CD8-positive, alpha-beta memory T cell (primary cell): ENCODE results near the gene MAML1. TPM values are rescaled to one million over a fixed set of nuclear protein-coding genes. Genes with fewer than 3 reads are reported as not detected.

Source experiments
- CTCF ChIA-PET: fragments of 350-600 bp; sonication (Branson Sonifier 250); formaldehyde crosslinking; loops from one replicate; lab custom pipeline; 2021; ENCODE audit warnings: antibody characterized with exemption; lab: Charles Lee
- POLR2A ChIA-PET: fragments of 350-600 bp; sonication (Branson Sonifier 250); formaldehyde crosslinking; loops from one replicate; lab custom pipeline; 2021; ENCODE audit warnings: antibody characterized with exemption; lab: Charles Lee
- DNase-seq, 5 donors: peaks; one replicate each; pipeline versions ENCODE4 v3.0.0 to v3.0.0-alpha.2; 2020 to 2022; ENCODE audit warnings: mixed read lengths in 1 of 5
- H3K27ac ChIP-seq: one replicate; pipeline ENCODE4 v1.7.0; 2013; ENCODE audit warnings: low read depth, mild to moderate bottlenecking, low read length, moderate library complexity
- H3K27me3 ChIP-seq: 2 replicates; pipeline ENCODE4 v1.7.0; 2013; ENCODE audit warnings: low read length, mild to moderate bottlenecking; ENCODE audit not compliant: insufficient read depth, poor library complexity, severe bottlenecking
- H3K36me3 ChIP-seq: 2 replicates; pipeline ENCODE4 v1.7.0; 2013; ENCODE audit warnings: mild to moderate bottlenecking, low read length, moderate library complexity; ENCODE audit not compliant: insufficient read depth
- H3K4me1 ChIP-seq: 2 replicates; pipeline ENCODE4 v1.7.0; 2013; ENCODE audit warnings: mild to moderate bottlenecking, low read length, moderate library complexity; ENCODE audit not compliant: insufficient read depth
- H3K4me3 ChIP-seq: 2 replicates; pipeline ENCODE4 v1.7.0; 2013; ENCODE audit warnings: mild to moderate bottlenecking, low read length
- H3K9me3 ChIP-seq: 2 replicates; pipeline ENCODE4 v1.7.0; 2013; ENCODE audit warnings: mild to moderate bottlenecking, low read length
- H3K27ac Mint-ChIP-seq, 8 donors: one replicate each; pipeline ENCODE4 v1.8.0; 2020 to 2021; ENCODE audit warnings: mixed read lengths in 8 of 8, mild to moderate bottlenecking in 6 of 8, inconsistent platforms in 3 of 8, moderate library complexity in 3 of 8
- H3K27me3 Mint-ChIP-seq, 2 donors: one replicate each; pipeline ENCODE4 v1.8.0; 2020 to 2021; ENCODE audit warnings: mixed read lengths in 2 of 2, mild to moderate bottlenecking in 1 of 2, moderate library complexity in 1 of 2
- H3K36me3 Mint-ChIP-seq, 3 donors: one replicate each; pipeline ENCODE4 v1.8.0; 2020 to 2021; ENCODE audit warnings: mixed read lengths in 3 of 3, inconsistent platforms in 1 of 3, mild to moderate bottlenecking in 1 of 3
- H3K4me1 Mint-ChIP-seq, 3 donors: one replicate each; pipeline ENCODE4 v1.8.0; 2020 to 2021; ENCODE audit warnings: mixed read lengths in 3 of 3, inconsistent platforms in 1 of 3, mild to moderate bottlenecking in 1 of 3
- H3K4me3 Mint-ChIP-seq, 7 donors: one replicate each; pipeline ENCODE4 v1.8.0; 2020 to 2021; ENCODE audit warnings: mixed read lengths in 7 of 7, mild to moderate bottlenecking in 6 of 7, moderate library complexity in 4 of 7, inconsistent platforms in 2 of 7
- H3K9me3 Mint-ChIP-seq, 5 donors: one replicate each; pipeline ENCODE4 v1.8.0; 2020 to 2022; ENCODE audit warnings: mixed read lengths in 5 of 5, mild to moderate bottlenecking in 3 of 5, moderate library complexity in 2 of 5, inconsistent platforms in 1 of 5
- polyA plus RNA-seq: library from polyadenylated mRNA; unstranded; fragments of 300-500 nt; fragmentation: Illumina TruSeq; gene quantifications from one replicate; pipeline ENCODE4 v1.2.3, GENCODE V29; 2021
- total RNA-seq, 2 experiments: library from RNA; stranded (reverse); gene quantifications; one replicate each; pipeline ENCODE4 v1.2.3, GENCODE V29; 2021

MAML1 gene
- total and polyA plus RNA-seq, 3 experiments from 2014 or later, result 9.1 to 30.9 (median 30.4) TPM

DNA sequence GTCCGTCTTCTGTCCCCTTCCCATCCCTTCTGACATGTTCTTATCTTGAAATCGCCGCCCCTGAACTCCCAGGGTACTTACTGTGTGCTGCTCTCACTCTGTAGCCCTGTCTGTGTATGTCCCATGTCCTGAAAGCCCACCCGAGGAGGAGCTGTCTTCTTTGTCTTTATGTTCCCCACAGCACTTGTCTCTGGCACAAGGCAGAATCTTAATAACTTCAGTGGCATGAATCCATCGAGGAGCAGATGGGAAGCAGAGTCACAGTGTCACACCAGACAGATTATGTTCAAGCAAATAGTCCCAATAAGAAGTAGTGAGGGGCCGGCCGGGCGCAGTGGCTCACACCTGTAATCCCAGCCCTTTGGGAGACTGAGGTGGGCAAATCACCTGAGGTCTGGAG, 31.4 kb downstream of the MAML1 start:
- H3K4me3 ChIP-seq, result no peak overlapping the region
- no peaks in the 10 kb centered on the region for H3K9me3 ChIP-seq
- ChIA-PET POLR2A (no interaction called here), CTCF (interaction anchor here (1.5 to 6.7 kb wide), 9 partner anchors 8 to 144 kb away, joined by 6 to 61 read pairs (median 9); partner anchors contain the start of genes CBY3, LTC4S and TBC1D9B)
- H3K27me3 ChIP-seq, result no peaks in the 10 kb centered on the region
- H3K4me1 ChIP-seq, result peaks cover 30% of the 10 kb centered on the region
- Mint-ChIP-seq H3K36me3 (peaks cover 0 to 48% (median under 1%) of the 10 kb centered on the region in 3 donors), H3K27ac (peak overlapping the region in 2 of 8 donors; percentile 32 to 59), H3K27me3 (no peaks in the 10 kb centered on the region), H3K9me3 (no peaks in the 10 kb centered on the region), H3K4me1 (peaks cover 36 to 69% (median 46%) of the 10 kb centered on the region in 3 donors), H3K4me3 (no peak overlapping the region)
- H3K27ac ChIP-seq, result no peak overlapping the region
- H3K36me3 ChIP-seq, result peaks cover 29% of the 10 kb centered on the region
- no peak for DNase-seq

DNA sequence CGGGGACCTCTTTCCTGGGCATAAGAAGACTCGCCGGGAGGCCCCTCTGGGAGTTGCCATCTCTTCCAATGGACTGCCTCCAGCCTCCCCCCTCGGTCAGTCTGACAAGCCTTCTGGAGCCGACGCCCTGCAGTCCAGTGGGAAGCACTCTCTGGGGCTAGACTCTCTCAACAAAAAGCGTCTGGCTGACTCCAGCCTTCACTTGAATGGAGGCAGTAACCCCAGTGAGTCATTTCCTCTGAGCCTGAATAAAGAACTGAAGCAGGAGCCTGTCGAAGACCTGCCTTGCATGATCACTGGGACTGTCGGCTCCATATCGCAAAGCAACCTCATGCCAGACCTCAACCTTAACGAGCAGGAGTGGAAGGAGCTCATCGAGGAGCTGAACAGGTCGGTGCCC, 32.8 kb downstream of the MAML1 start:
- H3K27me3 ChIP-seq, result no peaks in the 10 kb centered on the region
- DNase-seq, result no peak
- H3K4me3 ChIP-seq, result no peak overlapping the region
- peaks cover 40% of the 10 kb centered on the region for H3K36me3 ChIP-seq
- peaks cover 25% of the 10 kb centered on the region for H3K4me1 ChIP-seq
- Mint-ChIP-seq H3K36me3 (peaks cover 0 to 58% (median 4%) of the 10 kb centered on the region in 3 donors), H3K27ac (no peak overlapping the region), H3K27me3 (no peaks in the 10 kb centered on the region), H3K4me1 (peaks cover 23 to 56% (median 33%) of the 10 kb centered on the region in 3 donors), H3K9me3 (no peaks in the 10 kb centered on the region), H3K4me3 (no peak overlapping the region)
- POLR2A ChIA-PET, result no interaction called here
- CTCF ChIA-PET, result interaction anchor here (0.9 to 6.7 kb wide), 4 partner anchors 12 to 103 kb away, joined by 4 to 61 read pairs (median 9); partner anchors contain the start of gene LTC4S
- H3K9me3 ChIP-seq, result no peaks in the 10 kb centered on the region
- H3K27ac ChIP-seq, result no peak overlapping the region

DNA sequence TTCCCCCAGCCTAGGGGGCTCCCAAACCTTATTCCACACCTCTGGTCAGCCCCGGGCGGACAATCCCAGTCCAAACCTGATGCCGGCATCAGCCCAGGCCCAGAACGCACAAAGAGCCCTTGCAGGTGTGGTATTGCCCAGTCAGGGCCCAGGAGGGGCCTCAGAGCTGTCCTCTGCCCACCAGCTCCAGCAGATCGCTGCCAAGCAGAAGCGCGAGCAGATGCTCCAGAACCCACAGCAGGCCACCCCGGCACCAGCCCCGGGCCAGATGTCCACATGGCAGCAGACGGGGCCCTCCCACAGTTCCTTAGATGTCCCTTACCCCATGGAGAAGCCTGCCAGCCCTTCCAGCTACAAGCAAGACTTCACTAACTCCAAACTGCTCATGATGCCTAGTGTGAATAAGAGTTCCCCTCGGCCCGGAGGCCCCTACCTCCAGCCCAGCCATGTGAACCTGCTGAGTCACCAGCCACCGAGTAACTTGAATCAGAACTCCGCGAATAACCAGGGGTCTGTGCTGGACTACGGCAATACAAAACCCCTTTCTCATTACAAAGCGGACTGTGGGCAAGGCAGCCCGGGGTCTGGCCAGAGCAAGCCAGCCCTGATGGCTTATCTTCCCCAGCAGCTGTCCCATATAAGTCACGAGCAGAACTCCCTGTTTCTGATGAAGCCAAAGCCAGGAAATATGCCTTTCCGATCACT, 33.6 kb downstream of the MAML1 start:
- Histone ChIP-seq H3K4me3 (no peak overlapping the region), H3K36me3 (peaks cover 48% of the 10 kb centered on the region), H3K27me3 (no peaks in the 10 kb centered on the region), H3K4me1 (peaks cover 25% of the 10 kb centered on the region), H3K27ac (no peak overlapping the region), H3K9me3 (no peaks in the 10 kb centered on the region)
- Mint-ChIP-seq H3K36me3 (peaks cover 0 to 66% (median 10%) of the 10 kb centered on the region in 3 donors), H3K9me3 (no peaks in the 10 kb centered on the region), H3K4me3 (no peak overlapping the region), H3K27me3 (no peaks in the 10 kb centered on the region), H3K27ac (peak overlapping the region in 3 of 8 donors; percentile 17 to 64 (median 60)), H3K4me1 (peaks cover 20 to 52% (median 29%) of the 10 kb centered on the region in 3 donors)
- POLR2A ChIA-PET, result no interaction called here
- no peak for DNase-seq
- CTCF ChIA-PET, result interaction anchor here (0.9 to 6.7 kb wide), 4 partner anchors 11 to 102 kb away, joined by 4 to 61 read pairs (median 4); partner anchors contain the start of gene LTC4S

DNA sequence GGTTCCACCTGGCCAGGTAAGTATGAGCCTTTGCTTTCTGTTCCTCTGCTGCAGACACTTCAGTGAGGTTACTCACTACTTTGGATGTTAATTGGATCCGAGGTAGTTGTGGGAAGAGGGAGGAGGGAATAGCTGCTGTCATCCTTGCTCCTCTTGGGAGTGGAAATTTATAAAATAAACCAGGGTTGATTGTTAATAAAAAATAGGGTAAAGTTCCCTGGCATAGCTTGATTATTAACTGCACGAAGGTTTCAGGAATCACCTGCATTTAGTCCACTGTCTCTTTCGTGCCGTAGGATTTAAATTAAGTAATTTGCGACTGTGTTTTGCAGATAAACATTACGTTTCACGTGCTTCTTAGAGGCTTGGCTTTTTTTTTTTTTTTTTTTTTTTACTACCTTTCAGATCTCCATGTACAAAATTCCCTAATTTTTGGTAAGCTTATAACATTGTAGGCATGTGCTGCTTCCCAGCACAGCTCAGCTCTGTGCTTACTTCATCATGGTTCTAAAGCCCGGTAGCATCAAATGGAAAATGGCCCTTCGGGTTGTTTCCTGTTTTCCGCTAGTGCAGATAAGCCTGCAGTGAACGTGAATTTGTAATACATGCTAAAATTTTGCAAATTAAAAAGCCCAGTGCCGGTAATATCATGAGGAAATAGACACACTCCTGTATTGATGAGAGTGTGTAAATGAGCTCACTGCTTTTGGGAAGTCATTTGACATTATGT, 34.3 kb downstream of the MAML1 start:
- Mint-ChIP-seq H3K27ac (no peak overlapping the region), H3K9me3 (no peaks in the 10 kb centered on the region), H3K27me3 (no peaks in the 10 kb centered on the region), H3K4me3 (no peak overlapping the region), H3K36me3 (peaks cover 0 to 73% (median 13%) of the 10 kb centered on the region in 3 donors), H3K4me1 (peaks cover 15 to 47% (median 24%) of the 10 kb centered on the region in 3 donors)
- no peaks in the 10 kb centered on the region for H3K27me3 ChIP-seq
- H3K36me3 ChIP-seq, result peaks cover 55% of the 10 kb centered on the region
- no peak overlapping the region for H3K27ac ChIP-seq
- H3K4me1 ChIP-seq, result peaks cover 18% of the 10 kb centered on the region
- DNase-seq, result no peak
- H3K4me3 ChIP-seq, result no peak overlapping the region
- CTCF ChIA-PET, result interaction anchor here (0.6 to 6.7 kb wide), 4 partner anchors 10 to 101 kb away, joined by 3 to 61 read pairs (median 4); partner anchors contain the start of gene LTC4S
- no peaks in the 10 kb centered on the region for H3K9me3 ChIP-seq
- POLR2A ChIA-PET, result interaction anchor here (0.7 kb wide), 1 partner anchor 18 kb away, joined by 6 read pairs; no protein-coding TSS in a partner anchor

DNA sequence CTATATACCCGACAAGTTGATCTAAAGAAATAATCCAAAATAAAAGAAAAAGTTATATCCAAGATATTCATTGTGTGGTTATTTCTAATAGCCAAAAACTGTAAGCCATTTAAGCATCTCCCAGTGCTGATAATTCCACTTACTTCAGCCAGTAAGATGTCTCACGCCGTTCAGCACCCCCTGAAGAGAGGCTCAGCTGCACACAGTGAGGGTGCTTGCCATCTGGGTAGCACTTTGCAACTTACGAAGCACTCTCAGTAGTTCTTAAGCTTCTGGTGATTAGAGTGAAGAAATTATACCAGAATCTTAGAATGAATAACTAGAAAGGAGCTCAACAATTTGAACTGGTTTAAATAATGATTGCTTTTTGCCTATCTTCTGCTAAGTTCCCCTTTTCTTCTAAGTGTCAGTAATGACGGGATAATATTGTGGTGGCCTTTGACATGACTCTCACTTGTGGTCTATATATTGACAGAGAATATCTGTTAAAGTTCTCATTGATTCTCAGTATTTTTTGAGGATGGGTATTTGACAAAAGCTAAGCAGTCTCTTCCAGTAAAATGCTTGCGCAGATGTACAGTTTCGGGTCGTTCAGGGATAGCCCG, 35.0 kb downstream of the MAML1 start:
- H3K9me3 Mint-ChIP-seq, result no peaks in the 10 kb centered on the region
- POLR2A ChIA-PET, result interaction anchor here (0.7 kb wide), 1 partner anchor 19 kb away, joined by 6 read pairs; no protein-coding TSS in a partner anchor

DNA sequence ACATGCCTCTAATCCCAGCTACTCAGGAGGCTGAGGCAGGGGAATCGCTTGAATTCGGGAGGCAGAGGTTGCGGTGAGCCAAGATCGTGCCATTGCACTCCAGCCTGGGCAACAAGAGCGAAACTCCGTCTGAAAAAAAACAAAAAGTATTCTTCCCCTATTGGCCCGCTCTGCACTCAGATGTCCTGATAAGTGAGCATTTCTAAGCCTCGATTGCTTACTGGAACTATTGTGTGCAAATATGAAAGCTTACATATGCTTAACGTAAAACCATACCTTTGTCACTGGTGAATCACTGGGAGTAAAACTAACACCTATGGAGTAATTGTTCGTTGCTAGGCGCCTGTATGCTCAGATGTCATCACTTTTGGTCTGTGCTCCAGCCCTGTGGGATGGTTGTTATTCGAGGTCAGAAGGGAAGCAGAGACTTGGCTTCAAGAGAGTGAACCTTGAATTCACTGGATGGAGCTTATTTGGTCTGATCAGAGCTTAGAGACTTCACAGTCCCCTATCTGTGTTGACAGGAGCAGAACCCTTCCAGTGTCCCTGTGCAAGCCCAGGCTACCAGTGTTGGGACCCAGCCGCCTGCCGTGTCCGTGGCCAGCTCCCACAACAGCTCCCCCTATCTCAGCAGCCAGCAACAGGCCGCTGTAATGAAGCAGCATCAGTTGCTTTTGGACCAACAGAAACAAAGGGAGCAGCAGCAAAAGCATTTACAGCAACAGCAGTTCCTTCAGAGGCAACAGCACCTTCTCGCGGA, 35.9 kb downstream of the MAML1 start:
- H3K4me3 ChIP-seq, result no peak overlapping the region
- Mint-ChIP-seq H3K27ac (peak overlapping the region in 1 of 8 donors; percentile 37), H3K36me3 (peaks cover 4 to 86% (median 22%) of the 10 kb centered on the region in 3 donors), H3K4me1 (peaks cover 7 to 31% (median 8%) of the 10 kb centered on the region in 3 donors), H3K9me3 (no peaks in the 10 kb centered on the region), H3K4me3 (no peak overlapping the region), H3K27me3 (no peaks in the 10 kb centered on the region)
- CTCF ChIA-PET, result interaction anchor here (1.0 to 1.3 kb wide), 3 partner anchors 28 to 146 kb away, joined by 3 to 4 read pairs (median 4); no protein-coding TSS in a partner anchor
- DNase-seq, result no peak
- no peaks in the 10 kb centered on the region for H3K9me3 ChIP-seq
- H3K36me3 ChIP-seq, result peaks cover 62% of the 10 kb centered on the region
- H3K27ac ChIP-seq, result no peak overlapping the region
- POLR2A ChIA-PET, result no interaction called here
- peaks cover 3% of the 10 kb centered on the region for H3K4me1 ChIP-seq
- no peaks in the 10 kb centered on the region for H3K27me3 ChIP-seq

More for the DNA sequence above, 35.0 kb downstream of the MAML1 start:
- DNase-seq, result no peak
- H3K4me1 ChIP-seq, result peaks cover 11% of the 10 kb centered on the region
- CTCF ChIA-PET, result interaction anchor here (0.6 to 6.7 kb wide), 4 partner anchors 9 to 101 kb away, joined by 3 to 61 read pairs (median 4); partner anchors contain the start of gene LTC4S
- H3K4me3 ChIP-seq, result no peak overlapping the region
- H3K4me3 Mint-ChIP-seq, result no peak overlapping the region
- no peaks in the 10 kb centered on the region for H3K27me3 Mint-ChIP-seq
- no peak overlapping the region for H3K27ac ChIP-seq
- no peaks in the 10 kb centered on the region for H3K27me3 ChIP-seq
- no peak overlapping the region for H3K27ac Mint-ChIP-seq
- H3K36me3 Mint-ChIP-seq, result peaks cover 0 to 80% (median 17%) of the 10 kb centered on the region in 3 donors
- peaks cover 12 to 40% (median 17%) of the 10 kb centered on the region in 3 donors for H3K4me1 Mint-ChIP-seq
- no peaks in the 10 kb centered on the region for H3K9me3 ChIP-seq
- peaks cover 61% of the 10 kb centered on the region for H3K36me3 ChIP-seq

DNA sequence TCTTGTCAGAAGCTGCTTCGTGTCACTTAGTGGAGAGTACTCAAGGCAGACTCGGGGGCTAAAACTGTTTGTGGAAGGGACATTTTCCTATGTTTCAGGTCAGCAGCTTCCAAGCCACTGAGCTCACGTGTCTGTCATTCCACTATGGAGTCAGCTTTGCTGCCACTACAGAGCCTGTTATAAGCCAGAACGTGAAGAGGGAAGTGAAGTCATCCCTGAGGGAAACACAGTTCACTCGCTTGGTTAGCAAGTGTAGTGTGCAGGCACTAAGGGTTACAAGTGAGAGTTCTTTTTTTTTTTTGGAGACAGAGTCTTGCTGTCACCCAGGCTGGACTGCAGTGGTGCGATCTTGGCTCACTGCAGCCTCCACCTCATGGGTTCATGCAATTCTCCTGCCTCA, 36.6 kb downstream of the MAML1 start:
- no peak overlapping the region for H3K4me3 Mint-ChIP-seq
- H3K27ac Mint-ChIP-seq, result no peak overlapping the region
- ChIA-PET POLR2A (no interaction called here), CTCF (interaction anchor here (1.0 to 1.3 kb wide), 2 partner anchors 27 to 32 kb away, joined by 4 read pairs; no protein-coding TSS in a partner anchor)
- H3K9me3 Mint-ChIP-seq, result no peaks in the 10 kb centered on the region
- Histone ChIP-seq H3K27me3 (no peaks in the 10 kb centered on the region), H3K4me1 (no peaks in the 10 kb centered on the region), H3K36me3 (peaks cover 62% of the 10 kb centered on the region), H3K27ac (no peak overlapping the region), H3K9me3 (no peaks in the 10 kb centered on the region), H3K4me3 (no peak overlapping the region)
- H3K27me3 Mint-ChIP-seq, result no peaks in the 10 kb centered on the region
- peaks cover under 1 to 23% (median 4%) of the 10 kb centered on the region in 3 donors for H3K4me1 Mint-ChIP-seq
- peaks cover 4 to 92% (median 22%) of the 10 kb centered on the region in 3 donors for H3K36me3 Mint-ChIP-seq
- DNase-seq, result no peak
